ENCODE data around the gene CTBP2. TPM values are rescaled to one million over a fixed set of nuclear protein-coding genes. Genes with fewer than 3 reads are reported as not detected.

The CTBP2 gene
- total RNA-seq, 1 donor from 2014 or later = 55.2 TPM

- H2AFZ ChIP-seq (replicated peaks) = no peak overlapping the region
- peaks cover 9% of the 10 kb centered on the region for H3F3A ChIP-seq (ENCODE audit: low read depth)
- H3K27me3 Mint-ChIP-seq (ENCODE audit: insufficient read depth, low read depth) = peaks cover 5% of the 10 kb centered on the region
- peaks cover 2% of the 10 kb centered on the region for H3K9me3 Mint-ChIP-seq
- H3K36me3 Mint-ChIP-seq = peaks cover 47% of the 10 kb centered on the region
- H3K27ac ChIP-seq = no peak overlapping the region
- no peak overlapping the region for H3K4me3 Mint-ChIP-seq
- no peaks in the 10 kb centered on the region for H3K9me3 ChIP-seq (ENCODE audit: low read depth)
- peaks cover 100% of the 10 kb centered on the region for H3K79me2 ChIP-seq (ENCODE audit: low read depth)
- no peak for DNase-seq (ENCODE audit: low spot score)
- no peak overlapping the region for H3K27ac Mint-ChIP-seq
- no peaks in the 10 kb centered on the region for H3K27me3 ChIP-seq
- H3K4me1 Mint-ChIP-seq = peaks cover 24% of the 10 kb centered on the region
- H3K4me2 ChIP-seq = no peak overlapping the region
- H3K4me3 ChIP-seq = no peak overlapping the region
- no peak overlapping the region for H3K9ac ChIP-seq
- H3K36me3 ChIP-seq = peaks cover 4% of the 10 kb centered on the region
- TF ChIP-seq, protein P1, sequence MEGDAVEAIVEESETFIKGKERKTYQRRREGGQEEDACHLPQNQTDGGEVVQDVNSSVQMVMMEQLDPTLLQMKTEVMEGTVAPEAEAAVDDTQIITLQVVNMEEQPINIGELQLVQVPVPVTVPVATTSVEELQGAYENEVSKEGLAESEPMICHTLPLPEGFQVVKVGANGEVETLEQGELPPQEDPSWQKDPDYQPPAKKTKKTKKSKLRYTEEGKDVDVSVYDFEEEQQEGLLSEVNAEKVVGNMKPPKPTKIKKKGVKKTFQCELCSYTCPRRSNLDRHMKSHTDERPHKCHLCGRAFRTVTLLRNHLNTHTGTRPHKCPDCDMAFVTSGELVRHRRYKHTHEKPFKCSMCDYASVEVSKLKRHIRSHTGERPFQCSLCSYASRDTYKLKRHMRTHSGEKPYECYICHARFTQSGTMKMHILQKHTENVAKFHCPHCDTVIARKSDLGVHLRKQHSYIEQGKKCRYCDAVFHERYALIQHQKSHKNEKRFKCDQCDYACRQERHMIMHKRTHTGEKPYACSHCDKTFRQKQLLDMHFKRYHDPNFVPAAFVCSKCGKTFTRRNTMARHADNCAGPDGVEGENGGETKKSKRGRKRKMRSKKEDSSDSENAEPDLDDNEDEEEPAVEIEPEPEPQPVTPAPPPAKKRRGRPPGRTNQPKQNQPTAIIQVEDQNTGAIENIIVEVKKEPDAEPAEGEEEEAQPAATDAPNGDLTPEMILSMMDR (IDR thresholded peaks at IDR 0.05) = no peak
- TF ChIP-seq EZH2 (IDR thresholded peaks at IDR 0.05) = no peak
- TF ChIP-seq EZH2phosphoT487 (IDR thresholded peaks at IDR 0.05) = no peak
- peaks cover 30% of the 10 kb centered on the region for H3K4me1 ChIP-seq
- peaks cover 100% of the 10 kb centered on the region for H4K20me1 ChIP-seq (ENCODE audit: low read depth)
Observed at GRCh38 chr10:125129076-125129458, 31.3 kb downstream of the CTBP2 start.

GRCh38 chr10:125128397-125129075 lies 31.8 kb downstream of the CTBP2 start:
- Histone ChIP-seq H3K4me2 (no peak overlapping the region), H3F3A (ENCODE audit: low read depth) (peaks cover 4% of the 10 kb centered on the region), H3K27ac (no peak overlapping the region), H3K27me3 (no peaks in the 10 kb centered on the region), H3K4me1 (peaks cover 30% of the 10 kb centered on the region), H2AFZ (replicated peaks) (no peak overlapping the region), H4K20me1 (ENCODE audit: low read depth) (peaks cover 100% of the 10 kb centered on the region), H3K36me3 (peaks cover 4% of the 10 kb centered on the region), H3K4me3 (no peak overlapping the region), H3K9ac (no peak overlapping the region), H3K79me2 (ENCODE audit: low read depth) (peaks cover 100% of the 10 kb centered on the region), H3K9me3 (ENCODE audit: low read depth) (no peaks in the 10 kb centered on the region)
- Mint-ChIP-seq H3K4me3 (no peak overlapping the region), H3K36me3 (peaks cover 44% of the 10 kb centered on the region), H3K27me3 (ENCODE audit: insufficient read depth, low read depth) (peaks cover 5% of the 10 kb centered on the region), H3K4me1 (peaks cover 22% of the 10 kb centered on the region), H3K9me3 (peaks cover 2% of the 10 kb centered on the region), H3K27ac (no peak overlapping the region)
- TF ChIP-seq, protein P1 (IDR thresholded peaks at IDR 0.05) = no peak
- TF ChIP-seq EZH2phosphoT487 (IDR thresholded peaks at IDR 0.05) = no peak
- no peak for TF ChIP-seq EZH2 (IDR thresholded peaks at IDR 0.05)
- no peak for DNase-seq (ENCODE audit: low spot score)

DNA sequence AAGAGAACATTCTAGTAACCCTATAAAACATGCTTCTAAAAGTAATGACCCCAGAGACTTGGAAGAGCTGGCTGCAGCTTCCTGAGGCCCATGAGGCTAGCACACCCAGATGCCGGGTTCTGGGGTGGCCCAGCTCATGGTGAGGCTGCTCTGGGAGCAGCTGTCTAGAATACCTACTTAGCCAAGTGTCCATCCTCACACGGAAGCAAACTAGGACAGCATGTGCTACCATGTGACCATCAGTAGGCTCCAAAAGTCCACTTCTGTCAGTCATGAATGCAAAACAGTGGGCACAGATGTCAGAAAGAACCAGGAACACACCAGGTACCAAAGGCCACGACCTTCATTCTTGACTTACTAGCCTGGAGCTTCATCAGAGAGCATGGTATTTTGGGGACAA lies 32.4 kb downstream of the CTBP2 start:
- H3K27me3 Mint-ChIP-seq (ENCODE audit: insufficient read depth, low read depth) = peaks cover 5% of the 10 kb centered on the region
- H3K4me1 Mint-ChIP-seq = peaks cover 18% of the 10 kb centered on the region
- no peak overlapping the region for H2AFZ ChIP-seq (replicated peaks)
- H3K27ac Mint-ChIP-seq = no peak overlapping the region
- peaks cover 39% of the 10 kb centered on the region for H3K36me3 Mint-ChIP-seq
- H3K4me2 ChIP-seq = no peak overlapping the region
- peaks cover 2% of the 10 kb centered on the region for H3K9me3 Mint-ChIP-seq
- no peaks in the 10 kb centered on the region for H3K9me3 ChIP-seq (ENCODE audit: low read depth)
- no peaks in the 10 kb centered on the region for H3F3A ChIP-seq (ENCODE audit: low read depth)
- no peak overlapping the region for H3K4me3 ChIP-seq
- no peak overlapping the region for H3K9ac ChIP-seq
- TF ChIP-seq EZH2 (IDR thresholded peaks at IDR 0.05) (no peak), EZH2phosphoT487 (IDR thresholded peaks at IDR 0.05) (no peak)
- TF ChIP-seq, protein P1 (IDR thresholded peaks at IDR 0.05) = no peak
- peaks cover 100% of the 10 kb centered on the region for H4K20me1 ChIP-seq (ENCODE audit: low read depth)
- no peak for DNase-seq (ENCODE audit: low spot score)
- no peak overlapping the region for H3K27ac ChIP-seq
- no peak overlapping the region for H3K4me3 Mint-ChIP-seq
- H3K36me3 ChIP-seq = peaks cover 4% of the 10 kb centered on the region
- H3K27me3 ChIP-seq = no peaks in the 10 kb centered on the region
- peaks cover 27% of the 10 kb centered on the region for H3K4me1 ChIP-seq
- H3K79me2 ChIP-seq (ENCODE audit: low read depth) = peaks cover 100% of the 10 kb centered on the region

Data from neural progenitor cell (in vitro differentiated cells).